GM18511 (cell line): ENCODE data around the gene CDH23.
A peak's percentile ranks its signal among the peaks of the same experiment; 100 is the strongest.

Experiments used
- ATAC-seq: cut with Tn5 transposase; IDR thresholded peaks from one replicate; pipeline ENCODE4 v1.9.1; 2021; ENCODE audit warnings: mild to moderate bottlenecking, moderate library complexity; ENCODE audit not compliant: unreplicated experiment

Gene CDH23

GRCh38 chr10:71761541-71762113, 364.9 kb downstream of the CDH23 start:
- no peak for ATAC-seq

DNA sequence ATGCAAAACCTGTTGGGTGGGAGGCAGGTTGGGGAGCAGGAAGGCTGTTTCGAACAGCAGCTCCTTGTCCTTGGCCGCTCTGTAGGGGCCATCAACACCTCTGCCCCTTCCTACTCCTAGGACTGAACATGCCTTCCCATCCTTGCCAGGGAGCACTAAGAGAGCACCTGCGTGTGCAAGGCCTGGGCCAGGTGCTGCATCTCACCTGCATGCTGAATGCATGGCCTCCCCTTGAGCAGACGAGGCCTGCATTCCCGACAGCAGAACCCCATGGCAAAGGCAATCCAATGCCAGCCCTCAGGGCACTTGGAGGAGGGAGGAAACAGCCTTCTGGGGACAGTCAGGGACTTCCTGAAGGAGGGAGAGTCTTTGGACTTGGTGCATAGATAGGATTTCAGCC, 365.6 kb downstream of the CDH23 start:
- ATAC-seq, result no peak

- ATAC-seq, result no peak
These were observed 366.8 kb downstream of the CDH23 start for GRCh38 chr10:71763352-71764127.

GRCh38 chr10:71765176-71765904, 368.6 kb downstream of the CDH23 start:
- ATAC-seq, result no peak

GRCh38 chr10:71765906-71766716, 369.4 kb downstream of the CDH23 start:
- ATAC-seq, result no peak

GRCh38 chr10:71766717-71767419, 370.1 kb downstream of the CDH23 start:
- no peak for ATAC-seq

GRCh38 chr10:71767420-71768035, 370.8 kb downstream of the CDH23 start:
- ATAC-seq, result no peak

- peak; percentile 28 for ATAC-seq
These were observed 372.6 kb downstream of the CDH23 start for GRCh38 chr10:71769279-71769823.

DNA sequence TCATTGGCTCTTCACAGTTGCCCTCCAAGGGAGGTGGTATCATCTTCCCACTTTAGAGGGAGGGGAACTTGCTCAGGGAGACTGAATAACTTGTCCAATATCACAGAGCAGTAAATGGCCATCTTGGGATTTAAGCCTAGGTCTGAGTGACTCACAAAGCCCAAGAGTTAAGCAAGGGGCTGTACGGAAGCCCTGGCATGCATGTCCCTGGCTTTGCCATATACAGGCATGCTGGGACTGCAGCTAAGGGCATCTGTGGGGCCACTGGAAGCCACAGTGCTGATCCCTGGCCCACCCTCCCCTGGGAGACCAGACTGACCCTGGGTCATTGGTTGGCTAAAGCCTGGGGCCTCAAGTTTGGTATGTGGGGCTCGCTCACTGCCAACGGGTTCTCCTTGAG, 373.5 kb downstream of the CDH23 start:
- ATAC-seq, result no peak

- ATAC-seq, result no peak
These were observed 374.1 kb downstream of the CDH23 start for GRCh38 chr10:71770789-71771188.

DNA sequence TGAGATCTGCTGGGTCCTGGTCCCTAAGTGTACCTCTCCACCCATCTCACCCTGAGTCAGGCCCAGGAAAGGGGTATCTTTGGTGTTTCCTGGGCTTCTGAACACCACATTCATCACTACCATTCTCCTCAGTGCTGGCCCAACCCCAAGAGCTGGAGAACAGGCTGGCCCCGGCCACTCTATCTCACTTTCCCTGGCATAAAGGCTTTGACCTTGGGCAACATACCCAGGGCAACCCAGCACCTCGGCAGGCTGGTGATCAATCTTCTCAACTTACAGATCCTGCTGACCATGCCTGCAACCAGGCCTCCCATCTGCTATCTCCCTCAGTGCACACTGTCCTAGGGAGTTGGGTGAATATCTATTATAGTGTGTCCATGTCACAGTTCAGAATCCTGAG, 374.5 kb downstream of the CDH23 start:
- ATAC-seq, result no peak

DNA sequence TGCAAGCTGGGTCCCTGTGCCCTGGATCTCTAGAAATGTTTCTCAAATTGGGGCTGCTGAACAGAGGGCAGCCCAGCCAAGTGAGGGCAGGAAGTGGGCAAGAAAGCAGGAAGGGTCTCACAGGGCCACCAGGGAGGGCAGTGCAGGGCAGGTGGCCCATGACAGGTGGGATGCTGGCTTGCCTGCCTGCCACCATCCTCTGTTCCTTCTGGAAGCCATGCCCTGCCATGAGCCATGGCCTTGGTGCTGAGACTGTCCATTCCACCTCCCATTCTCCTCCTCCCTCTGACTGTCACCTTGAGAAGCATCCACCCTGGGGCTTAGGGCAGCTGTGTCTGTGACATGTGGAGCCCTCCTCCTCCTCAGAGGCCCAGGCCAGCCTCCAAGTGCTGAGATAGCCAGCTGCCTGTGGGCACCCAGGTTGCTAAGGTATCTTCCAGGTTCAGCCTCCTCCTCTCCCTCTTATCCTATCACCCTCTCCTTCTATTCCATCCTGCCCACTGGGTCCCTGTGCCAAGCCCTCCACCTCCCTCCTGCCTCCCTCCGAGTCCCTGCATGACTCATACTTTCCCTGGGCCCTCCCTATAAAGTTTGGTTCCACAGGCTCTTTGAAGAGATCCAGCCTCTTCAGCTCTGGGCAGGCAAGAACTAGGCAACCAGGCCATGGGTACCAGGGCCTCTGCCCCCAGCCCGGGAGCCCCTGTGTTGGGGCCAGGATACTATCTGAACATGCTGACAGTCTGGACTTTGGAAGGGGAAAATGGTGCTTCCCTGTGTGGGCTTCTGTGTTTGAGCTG, 375.3 kb downstream of the CDH23 start:
- no peak for ATAC-seq

DNA sequence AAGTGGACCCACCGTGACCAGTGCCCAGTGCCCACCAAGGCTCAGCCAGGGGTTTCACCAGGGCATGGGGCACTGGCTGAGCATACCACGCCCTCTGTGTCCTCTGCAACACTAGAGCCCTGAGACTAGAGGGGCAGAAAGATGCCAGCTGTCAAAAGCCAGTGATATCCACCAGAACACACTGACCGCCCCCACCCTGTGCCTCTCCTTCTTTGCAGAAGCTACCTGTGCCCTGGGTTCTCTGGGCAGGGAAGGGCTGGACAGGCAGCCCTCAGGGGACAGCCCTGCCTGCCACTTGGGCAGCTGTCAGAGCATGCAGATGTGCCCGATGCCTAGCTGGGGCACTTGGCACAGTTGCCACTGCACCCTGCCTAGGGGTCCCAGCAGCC, 376.1 kb downstream of the CDH23 start:
- no peak for ATAC-seq

DNA sequence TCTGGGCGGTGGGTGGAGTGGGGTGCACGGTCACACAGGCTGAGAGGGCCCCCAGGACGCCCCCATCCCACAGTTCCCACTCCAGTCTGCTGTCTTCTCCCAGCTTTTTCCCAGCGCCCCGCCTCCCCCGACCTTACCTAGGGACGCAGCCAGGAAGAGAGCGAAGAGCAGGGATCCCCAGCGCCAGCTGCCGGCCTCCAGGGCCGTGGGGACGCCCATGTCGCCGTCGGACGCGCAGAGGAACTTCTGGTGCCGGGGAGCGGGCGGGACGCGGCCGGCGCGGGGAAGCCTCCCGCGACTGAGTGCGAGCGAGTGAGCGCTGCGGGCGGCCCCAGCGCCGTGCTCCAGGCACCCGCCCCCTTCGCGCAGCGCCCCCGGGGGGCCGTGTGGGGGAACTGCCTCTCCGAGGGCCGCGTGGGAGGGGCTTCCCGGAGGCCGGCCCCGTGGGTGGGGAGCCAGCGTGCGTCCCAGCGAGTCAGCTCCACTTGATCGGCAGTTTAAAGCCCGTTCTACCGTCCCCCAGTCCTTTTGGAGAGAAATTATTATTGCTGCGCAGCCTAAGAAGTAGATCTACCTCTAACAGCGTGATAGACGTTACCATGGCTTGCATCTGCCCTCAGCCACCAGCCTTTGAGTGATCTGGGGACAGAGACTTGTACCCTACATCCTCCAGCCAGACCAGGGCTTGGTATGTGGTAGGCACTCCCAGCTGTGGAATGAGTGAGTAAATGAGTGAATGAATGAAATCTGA, 376.7 kb downstream of the CDH23 start, which contains the start of gene VSIR:
Gene VSIR (minus strand): TSS at position 300 of the 751 bp plus-strand sequence. CDS start 81 bp downstream, at position 219.
- ATAC-seq, result peak; percentile 55

- no peak for ATAC-seq
These were observed 378.4 kb downstream of the CDH23 start for GRCh38 chr10:71774916-71775702.

DNA sequence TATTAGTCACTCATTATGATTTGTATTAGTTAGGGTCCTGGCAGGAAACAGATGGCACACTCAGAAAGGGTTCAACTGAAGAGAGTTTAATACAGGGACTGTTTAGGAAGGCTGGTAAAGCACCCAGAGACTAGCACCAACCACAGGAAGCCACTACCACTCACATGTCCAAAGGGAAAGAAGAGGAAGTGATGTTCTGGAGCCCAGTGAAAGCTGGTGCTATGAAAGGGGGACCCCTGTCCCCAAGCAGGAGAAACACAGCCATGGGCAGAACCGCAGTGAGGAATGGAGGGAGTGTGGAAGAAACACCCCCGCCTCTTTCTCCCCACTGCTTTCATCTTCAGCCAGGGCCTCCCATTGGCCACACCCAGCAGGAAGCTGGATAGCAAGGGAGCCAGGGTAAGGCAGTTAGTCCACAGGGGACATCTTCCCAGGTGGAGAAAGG, 379.8 kb downstream of the CDH23 start:
- no peak for ATAC-seq

GRCh38 chr10:71777213-71777985, 380.7 kb downstream of the CDH23 start:
- no peak for ATAC-seq
